Large intestine (tissue), 3 donors: ENCODE data around the gene VAPA. TPM values are rescaled to one million over a fixed set of nuclear protein-coding genes. Genes with fewer than 3 reads are reported as not detected.
A peak's percentile ranks its signal among the peaks of the same experiment; 100 is the strongest.

ENCODE experiments used
- DNase-seq, 2 donors: peaks; one replicate each; pipeline versions ENCODE4 v3.0.0 to v3.0.0-alpha.2; 2013
- H3K27ac ChIP-seq: one replicate; pipeline ENCODE4 v1.5.1; 2013; ENCODE audit warnings: low read length
- H3K27me3 ChIP-seq: 2 replicates; pipeline ENCODE4 v1.6.1; 2013; ENCODE audit warnings: low read length; ENCODE audit not compliant: control insufficient read depth, insufficient read depth
- H3K36me3 ChIP-seq: 2 replicates; pipeline ENCODE4 v1.6.1; 2013; ENCODE audit warnings: low read length; ENCODE audit not compliant: control insufficient read depth, insufficient read depth
- H3K4me1 ChIP-seq: one replicate; pipeline ENCODE4 v1.6.1; 2013; ENCODE audit warnings: low read length; ENCODE audit not compliant: control insufficient read depth, insufficient read depth
- H3K4me3 ChIP-seq: one replicate; pipeline ENCODE4 v1.5.1; 2013; ENCODE audit warnings: low read length
- H3K9me3 ChIP-seq: one replicate; pipeline ENCODE4 v1.6.1; 2013; ENCODE audit warnings: mild to moderate bottlenecking, low read depth, low read length, moderate library complexity; ENCODE audit not compliant: control insufficient read depth
- WGBS: methylation state at CpG from one replicate; pipeline ENCODE4 v1.1.5; 2013; ENCODE audit warnings: low lambda C conversion rate; ENCODE audit not compliant: insufficient coverage; 5-methylcytosine and 5-hydroxymethylcytosine counted together
- polyA plus RNA-seq: library from polyadenylated mRNA; unstranded; fragments of 120-200 nt; gene quantifications from one replicate; pipeline ENCODE4 v1.2.1, GENCODE V29; 2013

The VAPA gene
- polyA plus RNA-seq, 1 donor: 268 TPM

DNA sequence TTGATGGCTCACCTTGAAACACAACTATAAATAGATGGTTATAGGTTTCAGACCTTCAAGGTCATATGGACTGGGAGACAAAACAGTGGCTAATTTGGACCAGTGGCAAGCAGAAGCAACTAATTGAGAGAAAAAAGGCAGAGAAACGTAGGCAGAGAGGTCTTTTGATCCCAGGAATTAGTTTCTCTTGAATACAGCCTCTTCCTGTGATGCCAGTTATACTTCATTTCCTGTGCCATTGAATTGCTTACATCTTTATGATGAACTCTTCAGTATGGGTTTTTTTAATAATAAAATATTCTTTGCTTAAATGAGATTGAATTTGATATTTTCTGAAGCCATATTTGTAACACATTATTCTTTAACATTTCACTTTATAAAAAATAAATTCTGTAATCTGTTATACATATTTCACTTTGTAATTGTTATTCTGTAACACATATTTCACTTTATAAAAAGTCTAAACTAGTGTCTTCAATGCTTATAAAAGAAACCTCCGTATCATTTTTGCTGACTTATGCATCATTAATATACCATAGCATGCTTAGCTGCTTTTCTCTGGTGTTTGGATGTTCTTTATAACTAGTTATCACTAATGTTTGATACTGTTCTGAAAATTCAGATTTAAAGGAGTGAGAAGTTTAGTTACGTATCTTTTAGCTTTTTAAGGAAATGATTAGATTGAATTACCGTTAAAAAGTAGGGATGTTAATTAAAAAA is 8.9 kb downstream of the VAPA start:
- Histone ChIP-seq H3K27me3 (no peaks in the 10 kb centered on the region), H3K36me3 (peaks cover 3% of the 10 kb centered on the region), H3K4me1 (peaks cover 28% of the 10 kb centered on the region), H3K27ac (no peak overlapping the region), H3K9me3 (no peaks in the 10 kb centered on the region), H3K4me3 (no peak overlapping the region)
- WGBS: 90% methylated on average over 2 of the region's 4 CpGs
- no peak for DNase-seq

DNA sequence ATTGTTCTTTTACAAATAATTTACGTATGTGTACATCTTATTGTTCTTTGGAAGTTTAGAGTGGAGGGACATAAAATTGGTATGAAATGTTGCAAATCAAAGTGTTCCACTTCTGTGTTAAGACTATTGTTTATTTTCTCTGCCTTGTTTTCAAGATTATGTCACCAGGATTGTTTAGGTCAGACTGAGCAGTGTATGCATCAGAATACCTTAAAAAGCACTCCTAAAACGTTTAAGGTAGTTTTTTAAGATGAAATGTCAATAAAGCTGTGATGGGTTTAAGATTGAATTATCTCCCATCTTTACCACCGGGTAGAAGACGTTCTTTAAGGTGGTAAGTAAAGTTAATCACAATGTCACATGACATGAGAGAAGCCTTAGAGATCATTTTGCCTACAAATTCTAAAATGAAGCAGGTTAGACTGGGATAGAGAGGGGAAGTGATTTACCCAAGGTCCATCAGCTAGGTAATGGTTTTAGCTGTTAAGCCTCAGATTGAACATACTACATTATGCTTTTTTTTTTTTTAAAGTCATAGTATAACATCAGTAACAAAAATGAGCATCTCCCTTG is 10.6 kb downstream of the VAPA start:
- no peaks in the 10 kb centered on the region for H3K27me3 ChIP-seq
- H3K27ac ChIP-seq: no peak overlapping the region
- no peaks in the 10 kb centered on the region for H3K9me3 ChIP-seq
- H3K4me3 ChIP-seq: no peak overlapping the region
- H3K4me1 ChIP-seq: peaks cover 24% of the 10 kb centered on the region
- 38% methylated on average over 3 of the region's 4 CpGs for WGBS
- peaks cover 3% of the 10 kb centered on the region for H3K36me3 ChIP-seq
- DNase-seq: no peak

- Histone ChIP-seq H3K9me3 (no peaks in the 10 kb centered on the region), H3K27ac (no peak overlapping the region), H3K4me3 (no peak overlapping the region), H3K27me3 (no peaks in the 10 kb centered on the region), H3K36me3 (peaks cover 3% of the 10 kb centered on the region), H3K4me1 (peaks cover 17% of the 10 kb centered on the region)
- WGBS: no CpG with 5 or more reads among the region's 1 CpG
- DNase-seq: no peak
Measured at GRCh38 chr18:9925369-9925768, 11.6 kb downstream of the VAPA start.

DNA sequence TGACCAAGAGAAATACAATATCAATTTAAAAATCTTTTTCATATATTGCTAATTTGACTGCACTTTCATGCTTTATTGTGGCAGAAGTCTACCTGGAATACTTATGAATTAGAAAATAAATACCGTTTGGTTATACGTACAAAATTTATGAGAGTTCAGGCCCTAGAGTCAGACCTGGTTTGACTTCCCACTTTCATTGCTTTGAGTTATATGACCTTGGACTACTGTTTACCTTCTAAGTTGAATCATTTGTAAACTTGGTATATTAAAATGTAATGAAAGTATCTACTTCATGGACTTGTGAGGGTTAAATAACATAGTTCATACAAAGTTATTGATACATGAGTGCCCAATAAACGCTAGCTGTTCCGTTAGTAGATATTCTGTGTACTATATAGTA is 12.0 kb downstream of the VAPA start:
- H3K36me3 ChIP-seq: peaks cover 3% of the 10 kb centered on the region
- no peaks in the 10 kb centered on the region for H3K27me3 ChIP-seq
- peaks cover 17% of the 10 kb centered on the region for H3K4me1 ChIP-seq
- DNase-seq: no peak
- H3K27ac ChIP-seq: no peak overlapping the region
- no CpG with 5 or more reads among the region's 4 CpGs for WGBS
- H3K4me3 ChIP-seq: no peak overlapping the region
- H3K9me3 ChIP-seq: no peaks in the 10 kb centered on the region

DNA sequence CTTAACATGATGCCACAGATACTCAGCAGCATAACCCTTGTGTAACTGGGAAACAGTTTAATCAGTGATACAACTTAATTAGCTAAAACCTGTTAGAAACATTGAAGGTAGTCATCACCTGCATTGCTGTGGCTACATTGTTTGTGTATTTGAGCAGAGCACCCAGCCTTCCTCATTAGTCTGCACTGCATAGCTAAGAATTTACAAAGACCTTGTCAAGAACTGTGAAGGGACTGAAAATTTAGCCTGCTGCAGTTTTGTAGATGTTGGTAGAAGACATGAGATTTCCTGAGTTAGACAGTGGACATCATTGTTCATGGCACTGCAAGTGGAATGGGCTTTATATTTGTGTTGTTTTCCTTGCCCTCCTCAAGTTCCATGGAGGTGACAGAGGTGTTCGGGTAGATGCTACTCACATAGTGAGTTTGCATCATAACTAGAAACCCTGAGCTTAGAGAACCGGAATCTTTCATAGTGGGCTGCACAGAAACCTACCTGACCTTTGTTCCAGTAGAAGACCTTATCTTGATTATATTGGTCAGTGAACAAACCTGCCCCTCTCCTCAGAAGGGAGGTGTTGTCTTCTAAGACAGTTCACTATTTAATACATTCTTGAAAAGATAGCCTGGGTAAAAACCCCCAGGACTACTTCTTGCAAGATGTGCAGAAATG is 12.5 kb downstream of the VAPA start:
- no peak overlapping the region for H3K4me3 ChIP-seq
- H3K9me3 ChIP-seq: no peaks in the 10 kb centered on the region
- peaks cover 20% of the 10 kb centered on the region for H3K4me1 ChIP-seq
- no peak for DNase-seq
- H3K27me3 ChIP-seq: no peaks in the 10 kb centered on the region
- H3K27ac ChIP-seq: peak overlapping the region; percentile 16
- peaks cover 3% of the 10 kb centered on the region for H3K36me3 ChIP-seq
- no CpG with 5 or more reads among the region's 2 CpGs for WGBS

DNA sequence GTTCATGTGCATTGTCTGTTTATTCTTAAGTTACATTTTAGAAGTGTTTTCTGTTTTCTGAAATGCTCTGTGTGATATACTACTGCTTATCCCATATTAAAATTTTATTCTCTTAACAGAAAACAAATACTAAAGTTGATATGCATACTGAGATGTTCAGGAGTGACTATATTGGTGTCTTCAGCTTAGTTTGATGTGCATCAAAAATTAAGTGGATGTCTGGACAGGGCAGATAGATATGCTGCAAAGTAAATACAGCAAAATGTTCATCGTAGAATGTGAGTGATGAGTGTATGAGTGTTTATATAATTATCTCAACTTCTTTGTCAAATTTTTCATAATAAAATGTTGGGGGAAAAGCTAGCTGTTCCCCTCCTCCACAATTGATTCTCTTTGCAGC is 13.2 kb downstream of the VAPA start:
- Histone ChIP-seq H3K27me3 (no peaks in the 10 kb centered on the region), H3K4me3 (no peak overlapping the region), H3K36me3 (peaks cover 1% of the 10 kb centered on the region), H3K4me1 (peaks cover 22% of the 10 kb centered on the region), H3K27ac (peak overlapping the region; percentile 16), H3K9me3 (no peaks in the 10 kb centered on the region)
- WGBS: no CpG with 5 or more reads among the region's 1 CpG
- no peak for DNase-seq

DNA sequence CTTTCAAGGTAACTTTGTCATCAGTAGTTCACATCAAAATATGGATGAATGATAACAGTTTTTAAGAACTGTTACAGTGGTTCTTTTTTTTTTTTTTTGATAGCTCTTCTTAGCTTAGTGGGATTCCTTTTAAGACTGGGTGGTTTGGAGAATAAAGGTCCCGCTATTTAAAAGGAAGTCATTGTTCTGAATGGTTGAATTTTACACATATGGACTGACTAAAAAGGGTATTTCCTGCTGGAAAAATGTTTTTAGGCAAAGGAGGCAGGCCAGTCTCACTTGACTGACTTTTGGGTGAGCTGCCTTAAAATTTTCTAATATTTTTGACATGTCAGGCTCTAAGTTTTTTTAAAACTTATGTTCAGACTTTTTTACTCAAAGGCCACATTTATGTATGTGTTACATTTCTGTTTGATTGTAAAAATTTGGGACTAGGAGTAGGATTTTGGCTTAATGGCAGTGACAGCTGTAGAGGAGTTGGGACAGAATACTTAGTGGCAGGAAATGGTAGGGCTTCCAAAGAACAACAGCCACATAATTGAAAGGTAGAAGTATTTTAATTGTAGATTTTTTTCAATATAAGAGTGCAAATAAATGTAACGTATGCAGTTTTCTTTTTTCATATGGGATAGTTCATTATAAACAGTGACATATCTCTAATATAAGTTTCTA is 13.7 kb downstream of the VAPA start:
- H3K27ac ChIP-seq: no peak overlapping the region
- 67% methylated on average over 1 of the region's 2 CpGs for WGBS

DNA sequence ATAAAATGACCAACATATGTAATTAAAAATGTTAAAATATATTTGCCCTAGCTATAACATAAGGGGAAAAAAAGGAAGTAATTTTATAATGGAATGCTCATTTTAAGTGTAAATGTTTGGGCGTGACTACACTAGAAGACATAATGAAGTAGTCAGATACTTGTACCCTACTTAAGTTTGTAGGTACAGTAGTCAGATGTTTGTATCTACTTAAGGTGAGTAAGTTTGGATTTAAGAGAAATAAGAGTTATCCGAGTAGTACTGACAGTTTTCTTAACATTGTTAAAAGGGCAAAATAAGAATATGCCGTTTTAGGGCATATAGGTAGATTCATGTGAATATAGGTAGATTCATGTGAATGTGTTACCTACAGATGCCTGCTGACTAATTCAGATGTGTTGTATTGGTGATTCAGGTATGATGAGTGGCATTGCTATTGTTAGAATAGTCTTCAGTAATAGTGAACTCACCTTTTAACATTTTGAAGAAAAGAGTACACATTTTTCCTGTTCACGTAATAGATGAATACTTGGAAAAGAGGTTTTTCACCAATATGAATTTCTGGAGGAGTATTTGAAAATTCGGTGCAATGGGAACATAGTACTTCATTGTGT is 14.9 kb downstream of the VAPA start:
- Histone ChIP-seq H3K27ac (no peak overlapping the region), H3K4me1 (peaks cover 22% of the 10 kb centered on the region), H3K36me3 (peaks cover 15% of the 10 kb centered on the region), H3K9me3 (no peaks in the 10 kb centered on the region), H3K4me3 (no peak overlapping the region), H3K27me3 (no peaks in the 10 kb centered on the region)
- WGBS: 96% methylated on average over 4 of the region's 5 CpGs
- DNase-seq: no peak

More for the DNA sequence above, 13.7 kb downstream of the VAPA start:
- peaks cover 4% of the 10 kb centered on the region for H3K36me3 ChIP-seq
- H3K4me3 ChIP-seq: no peak overlapping the region
- H3K4me1 ChIP-seq: peaks cover 22% of the 10 kb centered on the region
- no peak for DNase-seq
- H3K9me3 ChIP-seq: no peaks in the 10 kb centered on the region
- H3K27me3 ChIP-seq: no peaks in the 10 kb centered on the region

GRCh38 chr18:9930299-9930884 is 16.6 kb downstream of the VAPA start:
- 100% methylated on average over 1 of the region's 3 CpGs for WGBS
- Histone ChIP-seq H3K4me3 (no peak overlapping the region), H3K4me1 (peaks cover 22% of the 10 kb centered on the region), H3K27me3 (no peaks in the 10 kb centered on the region), H3K9me3 (no peaks in the 10 kb centered on the region), H3K27ac (no peak overlapping the region), H3K36me3 (peaks cover 16% of the 10 kb centered on the region)
- no peak for DNase-seq

GRCh38 chr18:9931146-9931545 is 17.3 kb downstream of the VAPA start:
- no peaks in the 10 kb centered on the region for H3K27me3 ChIP-seq
- WGBS: no CpG with 5 or more reads among the region's 1 CpG
- no peak overlapping the region for H3K4me3 ChIP-seq
- no peaks in the 10 kb centered on the region for H3K9me3 ChIP-seq
- H3K4me1 ChIP-seq: peaks cover 20% of the 10 kb centered on the region
- H3K36me3 ChIP-seq: peaks cover 16% of the 10 kb centered on the region
- no peak for DNase-seq
- H3K27ac ChIP-seq: no peak overlapping the region
